Esophagus mucosa (tissue), 1 donor: Measurements from ENCODE around the gene SEC23IP. TPM values are rescaled to one million over a fixed set of nuclear protein-coding genes. Genes with fewer than 3 reads are reported as not detected.
"Not testable (repeated sequence)": the region's sequence is repeated elsewhere in the genome, so short reads cannot be mapped to it uniquely, and the experiment has no call there.

Experiments used
- ATAC-seq: fragments of 200-7000 bp; cut with Tn5 transposase; one replicate; pipeline ENCODE4 v1.9.1; 2020
- total RNA-seq: library from RNA; stranded (reverse); gene quantifications from one replicate; pipeline ENCODE4 v1.2.4, GENCODE V29; 2023
- donor health status: DM: yes; HTN: yes; CAD: no.

The SEC23IP gene
- 30.8 TPM for total RNA-seq

DNA sequence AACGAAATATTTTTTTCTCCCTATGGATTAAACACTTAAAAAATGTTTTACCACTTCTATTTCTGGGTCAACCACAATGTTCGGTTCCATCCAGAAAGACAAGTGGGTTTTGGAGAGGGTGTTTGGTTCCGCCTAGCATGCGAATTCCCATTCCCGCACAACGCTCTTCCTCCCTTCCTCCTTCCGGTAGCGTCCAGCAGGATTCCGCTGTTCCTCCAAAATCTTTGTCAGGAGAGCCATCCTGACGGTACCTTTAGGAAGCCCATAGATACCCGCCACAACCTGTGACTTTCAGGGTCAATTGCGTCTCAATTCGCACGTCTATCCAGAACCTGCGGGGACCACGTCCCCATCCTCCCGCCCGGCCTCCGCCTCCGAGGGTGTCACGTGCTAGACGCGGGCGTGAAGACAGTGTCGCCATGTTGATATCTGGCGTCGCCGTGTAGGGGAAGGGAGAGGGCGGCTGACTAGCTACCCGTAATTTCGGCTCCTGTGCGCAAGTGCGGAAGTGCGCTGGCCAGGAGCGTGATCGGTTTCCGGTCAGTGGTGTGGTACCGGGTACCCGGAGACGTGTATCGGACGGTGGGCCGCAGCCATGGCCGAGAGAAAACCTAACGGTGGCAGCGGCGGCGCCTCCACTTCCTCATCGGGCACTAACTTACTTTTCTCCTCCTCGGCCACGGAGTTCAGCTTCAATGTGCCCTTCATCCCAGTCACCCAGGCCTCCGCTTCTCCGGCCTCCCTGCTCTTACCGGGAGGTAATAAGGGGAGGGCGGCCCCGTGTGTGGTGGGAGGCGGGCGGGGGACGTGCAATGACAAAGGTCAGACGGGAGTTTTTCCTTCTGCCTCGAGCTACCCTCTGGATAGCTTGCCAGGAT, at the start of gene SEC23IP:
Gene SEC23IP (plus strand): TSS at position 543 of the 878 bp plus-strand sequence. CDS start 53 bp downstream, at position 596.
- peak; percentile 98 for ATAC-seq

DNA sequence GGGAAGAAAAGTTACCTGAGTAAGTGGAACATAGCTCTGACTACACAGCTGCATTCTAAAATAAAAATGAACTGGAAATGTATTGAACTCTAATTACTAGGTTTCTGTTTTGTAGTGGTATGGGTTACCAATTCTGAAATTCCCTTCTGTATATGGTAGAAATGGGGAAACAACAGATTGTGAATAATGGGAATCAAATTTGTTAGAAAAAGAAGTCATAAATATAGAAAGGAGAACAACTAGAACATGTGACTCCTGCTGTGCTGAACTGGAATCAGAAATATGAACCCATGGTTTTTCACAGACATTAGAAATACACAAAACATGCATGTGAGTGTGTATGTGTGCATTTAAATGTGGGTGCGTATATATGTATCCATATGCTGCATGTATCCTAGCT, 46.9 kb upstream of the SEC23IP start:
- ATAC-seq = no peak

DNA sequence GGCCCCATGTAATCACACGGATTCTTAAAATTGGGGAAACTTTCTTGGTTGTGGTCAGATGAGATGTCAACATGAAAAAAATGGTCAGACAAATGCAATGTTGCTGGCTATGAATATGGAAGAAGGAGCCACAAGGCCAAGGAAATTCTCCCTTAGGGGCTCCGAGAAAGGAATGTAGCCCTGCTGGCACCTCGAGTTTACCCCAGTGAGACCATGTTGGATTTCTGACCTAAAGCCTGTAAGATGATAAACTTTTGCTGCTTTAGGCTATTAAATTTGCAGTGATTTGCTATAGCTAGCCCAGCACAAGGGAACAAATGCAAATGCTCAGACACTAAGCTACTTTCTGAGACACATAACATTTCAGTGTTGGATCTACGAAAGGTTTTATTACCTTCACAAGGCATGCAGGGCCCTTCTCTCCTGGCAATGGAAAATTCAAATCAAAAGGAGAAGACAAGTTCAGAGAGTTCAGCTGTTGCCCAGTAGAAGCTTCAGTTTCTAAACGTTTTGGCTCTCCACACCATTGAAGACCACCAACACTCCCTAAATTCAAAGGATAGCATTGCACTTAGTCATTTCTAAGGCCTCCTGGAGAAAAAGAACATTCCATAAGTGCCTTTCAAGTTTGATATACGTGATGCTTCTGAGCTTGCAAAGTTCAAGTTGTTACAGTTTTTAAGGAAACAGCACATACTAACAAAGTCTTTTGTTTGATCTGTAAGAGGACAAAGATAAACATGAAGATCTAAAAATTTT, 43.3 kb upstream of the SEC23IP start:
- no peak for ATAC-seq

DNA sequence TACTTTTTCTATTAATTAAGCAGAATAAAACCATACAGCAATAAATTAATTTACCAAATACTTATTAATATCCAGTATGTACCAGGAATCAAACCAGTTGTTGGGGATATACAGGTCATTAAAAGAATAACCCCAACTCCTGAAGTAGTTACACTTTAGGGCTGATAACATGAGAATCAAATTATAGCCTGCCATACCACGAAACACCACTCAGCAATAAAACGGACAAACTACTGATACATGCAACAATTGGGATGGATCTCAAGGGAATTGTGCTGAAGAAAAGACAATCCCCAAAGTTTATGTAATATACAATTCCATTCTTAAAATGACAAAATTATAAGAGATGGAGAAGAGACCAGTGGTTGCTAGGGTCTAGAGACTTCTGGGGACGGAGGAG, 42.6 kb upstream of the SEC23IP start:
- no peak for ATAC-seq

DNA sequence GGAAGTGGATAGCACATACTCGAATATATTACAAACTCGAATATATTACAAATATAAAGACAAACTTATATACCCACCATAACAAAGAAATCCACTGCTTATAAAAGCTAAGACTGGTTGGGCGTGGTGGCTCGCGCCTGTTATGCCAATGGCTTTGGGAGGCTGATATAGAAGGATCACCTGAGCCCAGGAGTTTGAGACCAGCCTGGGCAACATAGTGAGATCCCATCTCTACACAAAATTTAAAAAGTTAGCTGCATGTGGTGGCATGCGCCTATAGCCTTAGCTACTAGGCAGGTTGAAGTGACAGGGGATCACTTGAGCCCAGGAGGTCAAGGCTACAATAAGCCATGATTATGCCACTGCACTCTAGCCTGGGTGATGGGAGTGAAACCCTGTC, 40.3 kb upstream of the SEC23IP start:
- ATAC-seq = no peak

DNA sequence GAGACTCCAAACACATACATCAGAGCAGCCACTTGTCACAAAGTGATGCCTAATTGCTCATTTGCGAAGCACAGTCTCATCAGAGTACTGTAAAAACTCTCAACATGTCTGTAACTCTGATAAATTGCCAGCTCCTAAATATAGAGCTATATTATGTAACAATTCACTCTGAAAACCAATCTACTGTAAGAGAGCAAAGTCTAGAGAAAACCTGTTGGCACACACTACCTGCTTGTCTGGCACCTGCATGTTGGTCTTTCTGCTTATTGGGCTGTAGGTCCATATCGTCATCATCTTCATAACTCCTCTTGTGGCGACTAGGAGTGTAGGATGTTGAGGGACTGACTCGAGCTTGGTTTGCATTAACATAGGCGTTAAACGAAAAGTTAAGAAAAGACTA, 39.7 kb upstream of the SEC23IP start:
- ATAC-seq = no peak

DNA sequence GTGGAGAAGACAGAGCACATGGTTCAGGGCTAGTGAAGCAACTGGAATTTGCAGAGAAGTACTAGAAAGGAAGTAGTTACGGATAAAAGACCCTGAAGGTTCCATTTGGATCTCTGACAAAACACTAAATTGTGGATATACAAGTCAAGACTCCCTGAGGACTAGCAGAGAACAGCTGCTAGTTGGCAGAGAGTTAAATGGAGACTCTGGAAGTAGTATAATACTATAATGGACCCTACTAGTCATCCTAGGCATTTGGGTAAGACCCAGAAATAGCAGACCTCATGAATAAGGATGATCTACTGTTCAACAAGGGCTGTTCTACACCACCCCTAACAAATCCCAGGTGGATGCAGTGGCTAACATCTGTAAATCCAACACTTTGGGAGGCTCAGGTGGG, 39.0 kb upstream of the SEC23IP start:
- no peak for ATAC-seq

DNA sequence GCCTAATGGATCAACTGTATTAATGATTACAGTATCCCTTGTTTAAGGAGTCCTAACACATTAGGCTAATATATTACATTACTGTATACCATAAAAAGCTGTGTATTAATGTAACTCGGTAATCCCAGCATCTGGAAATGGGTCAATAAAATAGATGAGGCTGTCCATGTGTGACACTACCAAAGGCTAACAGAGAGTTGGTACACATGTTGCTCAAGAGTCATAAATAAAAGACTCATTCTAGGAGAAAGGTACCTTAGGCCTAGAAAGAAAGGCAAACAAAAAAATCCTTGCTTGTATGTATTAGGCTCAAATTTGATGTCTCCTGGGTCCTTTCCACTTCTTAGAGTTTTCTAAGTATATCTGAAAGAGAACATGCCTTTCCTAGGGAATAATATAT, 34.5 kb upstream of the SEC23IP start:
- ATAC-seq = no peak

DNA sequence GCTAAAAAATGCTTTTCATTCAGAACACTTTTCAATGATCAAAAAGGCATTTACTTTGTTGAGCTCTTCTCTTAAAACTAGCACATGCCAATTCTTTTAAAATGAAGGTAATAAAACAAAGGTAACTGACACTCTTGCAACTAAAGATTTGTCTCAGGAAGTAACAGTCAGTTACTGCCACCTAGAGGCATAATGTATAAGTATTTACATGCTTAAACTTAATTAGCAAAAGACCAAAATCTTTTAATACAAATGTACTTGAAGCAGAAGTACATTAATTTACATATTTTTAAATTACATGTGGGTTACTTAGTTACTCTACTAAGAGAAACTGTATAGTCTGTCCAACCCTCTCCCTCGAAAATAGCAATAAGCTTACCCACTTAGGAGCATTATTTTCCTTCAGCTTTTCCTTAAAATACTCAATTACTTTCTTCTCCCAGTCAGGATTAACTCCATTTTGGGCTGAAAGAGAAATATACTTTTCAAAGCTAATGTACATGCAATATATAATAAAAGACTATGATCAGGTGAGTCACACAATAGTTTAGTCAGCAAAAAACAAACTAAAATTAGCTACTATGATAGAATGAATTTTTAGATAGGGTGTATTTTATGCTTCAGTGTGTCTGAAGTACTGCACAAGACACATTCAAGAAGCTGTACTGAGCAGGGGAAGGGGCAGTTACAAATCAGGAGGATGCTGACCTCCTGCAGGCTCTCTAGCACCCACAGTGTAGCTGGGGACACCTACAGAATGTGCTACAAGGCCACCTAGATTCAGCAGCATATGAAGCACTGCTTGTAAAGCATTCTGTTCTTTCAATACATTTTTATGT, 32.9 kb upstream of the SEC23IP start:
- peak; percentile 57 for ATAC-seq

DNA sequence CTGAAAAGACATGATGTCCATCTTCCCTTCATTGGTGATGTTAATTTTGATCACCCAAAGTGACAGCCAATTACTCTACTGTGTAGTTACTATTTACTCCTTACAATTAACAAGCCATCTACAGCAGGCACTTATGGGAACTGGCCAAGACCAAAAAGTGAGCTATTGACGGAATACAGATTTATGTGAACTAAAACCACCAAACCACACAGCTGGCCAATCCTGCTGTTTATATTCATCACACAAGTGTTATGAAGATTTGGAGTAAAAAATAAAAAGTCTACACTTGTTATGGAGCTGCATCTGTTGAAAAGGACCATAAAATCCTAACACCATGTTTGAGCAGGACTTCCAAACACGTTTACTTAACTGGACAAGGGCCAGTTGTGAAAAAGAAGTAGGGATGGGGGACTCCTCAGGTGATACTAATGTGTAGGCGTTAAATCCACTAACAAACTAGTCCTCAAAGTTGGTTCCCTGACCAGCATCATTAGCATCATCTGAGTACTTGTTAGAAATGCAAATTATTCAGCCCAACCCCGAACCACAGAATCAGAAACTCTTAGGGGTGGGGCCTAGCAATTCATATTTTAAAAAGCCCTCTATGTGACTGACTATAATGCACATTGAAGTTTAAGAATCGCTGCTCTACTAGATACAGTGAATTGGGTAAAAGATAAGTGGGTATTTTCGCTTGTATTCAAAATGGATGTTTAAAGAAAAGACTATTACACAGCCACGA, 31.5 kb upstream of the SEC23IP start:
- ATAC-seq = no peak

DNA sequence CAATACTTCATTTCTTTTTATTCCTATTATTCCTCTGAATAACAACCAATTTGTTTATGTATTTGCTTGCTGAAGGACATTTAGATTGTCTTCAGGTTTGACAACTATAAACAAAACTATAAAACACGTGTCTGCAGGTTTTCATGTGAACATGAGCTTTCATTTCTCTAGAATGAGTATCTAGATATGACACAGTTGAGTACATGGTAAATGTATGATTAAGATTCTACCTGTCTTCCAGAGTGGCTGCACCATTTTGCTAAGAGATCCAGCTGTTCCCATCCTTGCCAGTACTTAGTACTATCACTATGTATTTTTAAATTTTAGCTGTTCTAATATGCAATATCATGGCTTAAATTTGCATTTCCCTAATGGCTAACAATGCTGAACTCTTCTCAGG, 30.0 kb upstream of the SEC23IP start:
- ATAC-seq = no peak

DNA sequence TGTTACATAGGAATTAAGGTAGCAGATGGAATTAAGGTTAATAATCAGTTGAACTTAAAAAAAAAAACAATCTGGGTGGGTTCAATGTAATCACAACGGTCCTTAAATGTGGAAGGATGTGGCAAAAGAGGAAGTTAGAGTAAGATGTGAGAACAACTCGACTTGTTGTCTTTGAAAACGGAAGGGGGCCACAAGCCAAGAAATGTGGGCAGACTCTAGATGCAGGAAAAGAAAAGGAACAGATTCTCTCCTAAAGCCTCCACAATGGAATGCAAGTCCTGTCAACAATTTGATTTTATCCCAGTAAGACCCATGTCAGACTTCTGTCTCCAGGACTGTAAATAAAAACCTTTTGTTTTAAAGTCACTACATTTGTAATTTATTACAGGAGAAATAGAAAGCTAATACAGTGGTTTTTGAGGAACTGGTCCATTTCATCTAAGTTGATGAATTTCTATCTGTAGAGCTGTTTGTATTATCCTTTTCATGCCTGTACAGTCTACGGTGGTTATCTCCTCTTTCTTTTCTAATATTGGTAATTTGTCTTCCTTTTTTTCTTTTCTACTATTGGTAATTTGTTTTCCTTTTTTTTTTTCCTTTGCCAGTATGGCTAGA, 28.5 kb upstream of the SEC23IP start:
- ATAC-seq = no peak

DNA sequence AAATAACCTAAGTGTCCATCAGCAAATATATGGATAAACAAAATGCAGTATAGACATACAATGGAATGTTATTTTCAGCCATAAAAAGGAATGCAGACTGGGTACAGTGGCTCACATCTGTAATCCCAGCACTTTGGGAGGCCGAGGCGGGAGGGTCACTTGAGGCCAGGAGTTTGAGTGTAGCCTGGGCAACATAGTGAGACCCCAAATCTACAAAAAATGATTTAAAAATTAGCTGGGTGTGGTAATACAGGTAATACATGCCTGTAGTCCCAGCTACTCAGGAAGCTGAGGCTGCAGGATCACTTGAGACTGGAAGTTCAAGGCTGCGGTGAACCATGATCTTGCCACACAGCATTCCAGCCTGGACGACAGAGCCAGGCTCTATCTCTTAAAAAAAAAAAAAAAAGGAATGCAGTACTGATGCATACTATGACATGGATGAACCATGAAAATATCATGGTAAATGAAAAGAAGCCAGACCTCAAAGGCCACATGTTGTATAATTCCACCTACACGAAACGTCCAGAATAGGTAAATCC, 26.8 kb upstream of the SEC23IP start:
- no peak for ATAC-seq

DNA sequence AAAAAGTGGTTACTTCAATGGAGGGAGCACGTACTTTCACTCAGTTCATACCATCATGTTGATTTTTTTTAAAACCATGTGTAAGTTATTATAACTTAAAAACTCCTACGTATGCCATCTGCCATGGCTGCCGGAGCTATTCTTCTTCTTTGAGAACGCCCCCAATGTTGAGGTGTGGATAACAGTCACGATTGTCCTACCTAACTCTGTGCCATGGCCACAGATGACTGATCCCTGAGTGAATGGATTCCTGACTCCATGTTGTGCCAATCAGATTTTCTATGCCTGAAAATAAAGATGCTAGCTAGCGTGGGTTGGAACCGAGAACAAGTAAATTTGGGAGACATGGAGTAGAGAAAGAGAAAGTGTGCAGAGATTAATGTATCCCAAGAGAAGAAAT, 25.2 kb upstream of the SEC23IP start:
- no peak for ATAC-seq

DNA sequence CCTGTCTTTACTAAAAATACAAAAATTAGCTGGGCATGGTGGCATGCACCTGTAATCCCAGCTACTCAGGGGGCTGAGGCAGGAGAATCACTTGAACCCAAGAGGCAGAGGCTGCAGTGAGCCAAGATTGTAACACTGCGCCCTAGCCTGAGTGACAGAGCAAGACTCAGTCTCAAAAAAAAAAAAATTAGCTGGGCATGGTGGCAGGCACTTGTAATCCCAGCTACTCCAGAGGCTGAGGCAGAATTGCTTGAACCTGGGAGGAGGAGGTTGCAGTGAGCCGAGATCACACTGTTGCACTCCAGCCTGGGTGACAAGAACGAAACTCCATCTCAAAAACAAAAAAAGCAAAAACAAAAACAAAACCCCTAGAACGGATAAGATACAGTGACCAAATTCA, 23.1 kb upstream of the SEC23IP start:
- ATAC-seq = not testable (repeated sequence)

DNA sequence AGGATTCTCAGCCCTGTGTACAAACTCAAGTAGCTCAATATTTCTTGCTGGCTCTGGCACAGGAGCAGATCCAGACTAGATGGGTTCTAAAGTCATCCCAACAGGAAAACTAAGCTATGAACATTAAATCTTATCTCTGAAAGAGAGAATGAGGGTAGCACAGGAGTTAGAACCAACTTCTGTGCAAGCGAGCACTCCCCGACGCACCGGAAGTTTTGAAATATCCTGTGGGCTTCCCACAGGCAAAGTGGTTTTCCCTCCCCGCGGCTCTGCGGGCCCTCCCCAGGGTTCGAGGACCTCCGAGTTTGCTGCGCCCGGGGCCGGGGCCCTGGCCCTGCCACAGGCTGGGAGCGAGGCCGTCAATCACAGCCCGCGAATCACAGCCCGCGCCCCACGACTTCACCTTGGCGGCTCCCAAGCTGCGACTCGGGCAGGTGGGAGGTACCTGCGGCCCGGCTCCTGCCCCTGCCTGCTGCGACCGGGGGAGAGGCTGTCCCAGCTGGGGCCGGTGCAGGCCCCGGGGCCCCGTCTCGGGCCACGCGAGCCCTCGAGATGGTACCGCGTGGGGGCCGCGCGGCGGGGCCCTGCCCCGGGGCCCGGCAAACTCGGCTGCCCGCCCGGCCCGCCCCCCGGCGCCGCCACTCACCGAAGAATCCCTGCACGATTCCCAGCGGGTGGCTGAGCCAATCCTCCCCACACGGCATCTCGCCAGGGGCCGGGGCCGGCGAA, 20.5 kb upstream of the SEC23IP start:
- peak; percentile 56 for ATAC-seq

DNA sequence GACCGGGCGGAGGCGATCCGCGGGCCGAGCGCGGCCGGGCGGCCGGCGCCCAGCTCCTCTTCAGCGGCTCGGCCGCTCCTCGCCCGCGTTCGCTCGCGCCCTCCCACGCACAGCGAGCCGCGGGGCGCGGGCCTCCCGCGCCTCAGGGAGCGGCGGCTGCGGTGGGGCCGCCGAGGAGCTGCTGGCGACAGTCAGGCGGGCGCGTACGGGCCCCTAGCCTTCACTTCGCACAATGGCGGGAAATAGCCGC, 20.0 kb upstream of the SEC23IP start, which contains the start of gene MCMBP:
Gene MCMBP (minus strand): TSS at position 234 of the 250 bp plus-strand sequence. CDS start 259 bp downstream, outside the sequence.
- ATAC-seq = no peak

DNA sequence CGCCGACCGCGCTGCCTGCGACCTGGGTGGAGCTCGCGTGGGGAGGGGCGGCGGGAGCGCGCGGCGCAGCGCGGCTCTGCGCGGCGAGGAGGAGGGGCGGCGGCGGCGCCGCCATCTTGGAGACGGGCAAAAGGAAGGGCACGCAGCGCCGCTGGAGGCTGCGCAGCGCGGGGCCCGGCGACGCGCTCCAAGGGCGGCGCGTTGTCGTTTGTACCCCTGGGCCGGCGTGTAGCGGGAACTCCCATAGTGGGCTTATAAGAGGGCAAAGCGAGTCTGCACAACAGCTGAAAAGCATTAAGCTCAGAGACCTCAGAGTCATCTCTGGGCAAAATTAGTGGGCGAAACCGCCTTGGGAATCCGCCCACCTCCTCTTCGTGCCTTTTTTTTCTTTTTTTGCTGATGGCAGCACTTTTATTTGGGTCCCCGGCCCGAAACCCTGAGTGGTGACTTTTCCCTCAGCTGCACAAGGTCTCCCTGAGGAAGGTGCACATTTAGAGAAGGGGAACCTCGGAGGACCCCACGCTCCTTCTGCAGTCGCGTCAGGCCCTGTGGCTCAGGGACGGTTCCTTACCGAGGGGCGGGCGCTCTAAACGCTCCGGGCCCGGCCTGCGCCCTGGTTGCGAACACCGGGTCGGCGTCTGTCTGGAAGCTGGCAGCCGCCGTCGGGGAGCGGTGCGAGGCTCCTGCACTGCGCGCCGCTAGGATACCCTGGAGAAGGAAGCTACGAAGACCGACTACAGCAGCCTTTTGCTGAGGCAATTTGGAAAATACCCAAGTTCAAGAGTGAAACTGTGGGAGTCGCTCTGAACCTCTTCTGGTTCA, 19.5 kb upstream of the SEC23IP start:
- ATAC-seq = peak; percentile 97

DNA sequence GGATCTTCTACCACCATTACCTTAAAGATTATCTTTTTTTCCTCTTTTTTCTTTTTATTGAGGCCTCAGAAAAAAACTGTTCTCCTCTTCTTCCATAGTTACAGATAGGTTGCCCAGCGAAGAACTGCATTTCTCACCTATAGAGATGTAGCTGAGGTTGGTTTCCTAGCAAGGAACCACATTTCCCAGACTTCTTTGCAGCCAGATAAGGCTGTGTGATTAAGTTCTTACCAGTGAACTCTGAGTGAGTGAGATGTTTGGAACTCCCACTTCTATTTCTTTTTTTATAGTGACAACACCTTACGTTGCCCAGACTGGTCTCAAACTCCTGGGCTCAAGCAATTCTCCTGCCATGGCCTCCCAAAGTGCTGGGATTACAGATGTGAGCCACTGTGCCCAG, 14.0 kb upstream of the SEC23IP start:
- no peak for ATAC-seq
